SK-N-SH (cell line): ENCODE measurements around the gene OPN1SW. TPM values are rescaled to one million over a fixed set of nuclear protein-coding genes. Genes with fewer than 3 reads are reported as not detected.

Experiments used
- CTCF ChIA-PET: fragments of 300-600, 350-600 bp; formaldehyde crosslinking; extraction: SDS; loops from one replicate; lab custom pipeline; 2021; lab: Yijun Ruan, JAX
- POLR2A ChIA-PET: fragments of 350-600 bp; sonication (Branson Sonifier 250); formaldehyde crosslinking; extraction: SDS; loops from one replicate; lab custom pipeline; 2020; ENCODE audit warnings: antibody characterized with exemption, inconsistent platforms; lab: Yijun Ruan, JAX
- DNase-seq: peaks from one replicate; pipeline ENCODE4 v3.0.0; 2012
- H2AFZ ChIP-seq: fragments of 200-600 bp; sonication (generic); 2 replicates; pipeline ENCODE4 v1.8.1; 2016; ENCODE audit warnings: antibody characterized with exemption, mild to moderate bottlenecking, low read depth
- H3F3A ChIP-seq: fragments of 200-600 bp; sonication (generic); replicated peaks from 2 replicates; pipeline ENCODE3; 2016; ENCODE audit warnings: antibody characterized with exemption, mild to moderate bottlenecking; ENCODE audit not compliant: insufficient read depth
- H3K27ac ChIP-seq, 2 experiments: fragments of 200-500 bp in 1 of 2; fragments of 200-600 bp in 1 of 2; sonication (Bioruptor generic) in 1 of 2; sonication (generic), shearing (Covaris generic) in 1 of 2; 2 replicates each; pipeline versions ENCODE4 v1.5.1 to v1.6.1; 2014 to 2016; ENCODE audit warnings: low read depth in 2 of 2, inconsistent platforms in 1 of 2, low read length in 1 of 2, mild to moderate bottlenecking in 1 of 2, mixed read lengths in 1 of 2
- H3K27me3 ChIP-seq: fragments of 200-600 bp; sonication (generic), shearing (Covaris generic); 2 replicates; pipeline ENCODE4 v1.6.1; 2016; ENCODE audit warnings: mixed run types; ENCODE audit not compliant: insufficient read depth
- H3K36me3 ChIP-seq, 2 experiments: fragments of 200-500 bp in 1 of 2; fragments of 200-600 bp in 1 of 2; sonication (Bioruptor generic) in 1 of 2; sonication (generic) in 1 of 2; replicated peaks in 1 of 2; 2 replicates each; pipeline versions ENCODE3 to v1.5.1; 2014 to 2016; ENCODE audit warnings: low read length in 1 of 2, mild to moderate bottlenecking in 1 of 2; ENCODE audit not compliant: insufficient read depth in 2 of 2, control insufficient read depth in 1 of 2
- H3K4me1 ChIP-seq, 2 experiments: fragments of 200-500 bp in 1 of 2; fragments of 200-600 bp in 1 of 2; sonication (Bioruptor generic) in 1 of 2; sonication (generic), shearing (Covaris generic) in 1 of 2; 2 replicates each; pipeline versions ENCODE4 v1.5.1 to v1.6.1; 2014 to 2016; ENCODE audit warnings: low read depth in 1 of 2, low read length in 1 of 2, mixed run types in 1 of 2; ENCODE audit not compliant: insufficient read depth in 2 of 2, control insufficient read depth in 1 of 2
- H3K4me2 ChIP-seq: fragments of 200-600 bp; sonication (generic), shearing (Covaris generic); 2 replicates; pipeline ENCODE4 v1.6.1; 2017; ENCODE audit warnings: mixed run types
- H3K4me3 ChIP-seq, 2 experiments: fragments of 200-500 bp in 1 of 2; fragments of 200-600 bp in 1 of 2; sonication (Bioruptor generic) in 1 of 2; sonication (generic), shearing (Covaris generic) in 1 of 2; 2 replicates each; pipeline versions ENCODE4 v1.5.1 to v1.8.1; 2014 to 2016; ENCODE audit warnings: low read depth in 2 of 2, inconsistent platforms in 1 of 2, low read length in 1 of 2, mild to moderate bottlenecking in 1 of 2, mixed read lengths in 1 of 2, moderate library complexity in 1 of 2
- H3K79me2 ChIP-seq: fragments of 200-600 bp; sonication (generic); 2 replicates; pipeline ENCODE4 v1.8.1; 2017; ENCODE audit warnings: mild to moderate bottlenecking; ENCODE audit not compliant: insufficient read depth
- H3K9ac ChIP-seq: fragments of 200-600 bp; sonication (generic); 2 replicates; pipeline ENCODE4 v1.6.1; 2017; ENCODE audit warnings: mixed run types
- H3K9me2 ChIP-seq: fragments of 200-600 bp; sonication (generic); 2 replicates; pipeline ENCODE4 v1.6.1; 2017; ENCODE audit warnings: mixed run types
- H3K9me3 ChIP-seq: fragments of 200-600 bp; sonication (generic); 2 replicates; pipeline ENCODE4 v1.6.1; 2017; ENCODE audit warnings: mixed run types, mild to moderate bottlenecking, moderate library complexity
- H4K20me1 ChIP-seq: fragments of 200-600 bp; sonication (generic); 2 replicates; pipeline ENCODE4 v1.6.1; 2017; ENCODE audit warnings: mild to moderate bottlenecking, mixed run types; ENCODE audit not compliant: insufficient read depth
- ELF1 ChIP-seq: IDR thresholded peaks from 2 replicates; pipeline ENCODE4 v1.4.0; 2012
- EZH2phosphoT487 ChIP-seq: fragments of 200-600 bp; sonication (generic); IDR thresholded peaks from 2 replicates; pipeline ENCODE4 v1.6.1; 2017; ENCODE audit warnings: low read depth, mixed run types, mild to moderate bottlenecking, antibody characterized with exemption, moderate library complexity, borderline replicate concordance
- FOXM1 ChIP-seq: IDR thresholded peaks from 2 replicates; pipeline ENCODE4 v1.4.0; 2012; ENCODE audit warnings: low read depth, mild to moderate bottlenecking
- MAX ChIP-seq: IDR thresholded peaks from 2 replicates; pipeline ENCODE4 v1.4.0; 2012; ENCODE audit warnings: low read depth
- MXI1 ChIP-seq: IDR thresholded peaks from 2 replicates; pipeline ENCODE4 v1.6.1; 2012; ENCODE audit warnings: mild to moderate bottlenecking, low read depth, low read length, improper control_type of control experiment
- NRF1 ChIP-seq: IDR thresholded peaks from 2 replicates; pipeline ENCODE4 v1.6.1; 2012; ENCODE audit warnings: low read depth, mild to moderate bottlenecking, low read length
- PBX3 ChIP-seq: IDR thresholded peaks from 2 replicates; pipeline ENCODE4; 2012
- POLR2AphosphoS5 ChIP-seq: IDR thresholded peaks from 2 replicates; pipeline ENCODE4 v1.6.1; 2012; ENCODE audit warnings: low read depth, low read length
- RAD21 ChIP-seq: IDR thresholded peaks from 2 replicates; pipeline ENCODE4 v1.6.1; 2012; ENCODE audit warnings: mild to moderate bottlenecking, low read length
- REST ChIP-seq: IDR thresholded peaks from 2 replicates; pipeline ENCODE4 v1.6.1; 2012; ENCODE audit warnings: mild to moderate bottlenecking, low read depth, low read length, moderate library complexity
- RFX5 ChIP-seq: IDR thresholded peaks from 2 replicates; pipeline ENCODE4 v1.6.1; 2012; ENCODE audit warnings: mild to moderate bottlenecking, improper control_type of control experiment, low read length
- TCF12 ChIP-seq: IDR thresholded peaks from 2 replicates; pipeline ENCODE4 v1.4.0; 2012
- USF1 ChIP-seq: IDR thresholded peaks from 2 replicates; pipeline ENCODE4 v1.4.0; 2012; ENCODE audit warnings: low read depth, borderline replicate concordance
- YY1 ChIP-seq: IDR thresholded peaks from 2 replicates; pipeline ENCODE4 v1.4.0; 2012; ENCODE audit warnings: low read depth, mild to moderate bottlenecking
- whole genome bisulfite sequencing: methylation state at CpG from one replicate; pipeline ENCODE4 v1.1.6; 2017; ENCODE audit warnings: low lambda C conversion rate; 5-methylcytosine and 5-hydroxymethylcytosine counted together
- polyA plus RNA-seq, 3 experiments: library from polyadenylated mRNA; depleted of rRNA; stranded (reverse); fragments of >200 nt; gene quantifications; 2 replicates each; pipeline ENCODE4 v1.2.3, GENCODE V29; 2012

OPN1SW gene
- polyA plus RNA-seq, 1 of the 3 experiments (the other 2 are of a cell fraction) = 0.05 TPM

GRCh38 chr7:128734890-128735289, 40.7 kb downstream of the OPN1SW start:
- no peaks in the 10 kb centered on the region for H3K9me3 ChIP-seq
- no peak overlapping the region for H3K27ac ChIP-seq
- no peaks in the 10 kb centered on the region for H3K27me3 ChIP-seq
- DNase-seq = no peak
- no peaks in the 10 kb centered on the region for H3K9me2 ChIP-seq
- no peak overlapping the region for H2AFZ ChIP-seq
- CTCF ChIA-PET = interaction anchor here (1.3 to 1.5 kb wide), 2 partner anchors 10 to 149 kb away, joined by 3 to 6 read pairs; no protein-coding TSS in a partner anchor
- peaks cover 8 to 10% of the 10 kb centered on the region in 2 experiments; a peak in 3 of 4 replicates for H3K4me1 ChIP-seq
- WGBS = 94% methylated on average over 1 of the region's 1 CpG
- H3K4me2 ChIP-seq = no peak overlapping the region
- no peak overlapping the region for H3K9ac ChIP-seq
- peaks cover 2% of the 10 kb centered on the region for H4K20me1 ChIP-seq
- H3K4me3 ChIP-seq = no peak overlapping the region
- no peaks in the 10 kb centered on the region for H3K36me3 ChIP-seq
- POLR2A ChIA-PET = no interaction called here
- peaks cover 8% of the 10 kb centered on the region for H3K79me2 ChIP-seq
- H3F3A ChIP-seq = peaks cover 18% of the 10 kb centered on the region
- TF ChIP-seq RAD21 (no peak), MXI1 (no peak), USF1 (peak; percentile 59; the same call in 1 of the 2 replicates)

GRCh38 chr7:128733278-128733645, 42.3 kb downstream of the OPN1SW start:
- H3K36me3 ChIP-seq = no peaks in the 10 kb centered on the region
- H3K9me3 ChIP-seq = no peaks in the 10 kb centered on the region
- no peaks in the 10 kb centered on the region for H3K27me3 ChIP-seq
- no peak overlapping the region for H3K27ac ChIP-seq
- H2AFZ ChIP-seq = no peak overlapping the region
- ChIA-PET POLR2A (no interaction called here), CTCF (interaction anchor here (0.7 to 1.4 kb wide), 3 partner anchors 10 to 26 kb away, joined by 3 to 4 read pairs (median 3); no protein-coding TSS in a partner anchor)
- H3F3A ChIP-seq = peaks cover 8% of the 10 kb centered on the region
- H3K4me3 ChIP-seq = no peak overlapping the region
- no peaks in the 10 kb centered on the region for H4K20me1 ChIP-seq
- no peaks in the 10 kb centered on the region for H3K79me2 ChIP-seq
- TF ChIP-seq FOXM1 = no peak
- peaks cover 2 to 6% of the 10 kb centered on the region in 2 experiments; a peak in 3 of 4 replicates for H3K4me1 ChIP-seq
- no peak overlapping the region for H3K4me2 ChIP-seq
- DNase-seq = no peak
- H3K9ac ChIP-seq = no peak overlapping the region
- no peaks in the 10 kb centered on the region for H3K9me2 ChIP-seq
- WGBS = 67% methylated on average over 2 of the region's 2 CpGs

GRCh38 chr7:128732521-128733277, 42.9 kb downstream of the OPN1SW start:
- H3F3A ChIP-seq = peaks cover 2% of the 10 kb centered on the region
- TF ChIP-seq ELF1 = no peak
- TF ChIP-seq TCF12 = no peak
- no peak for TF ChIP-seq PBX3
- TF ChIP-seq EZH2phosphoT487 = no peak
- no peak for TF ChIP-seq USF1
- no peak for TF ChIP-seq RFX5
- no peak for TF ChIP-seq REST
- TF ChIP-seq YY1 = no peak
- TF ChIP-seq POLR2AphosphoS5 = no peak
- TF ChIP-seq MAX = no peak
- no peak for TF ChIP-seq NRF1
- no peak for TF ChIP-seq FOXM1
- H3K4me3 ChIP-seq = no peak overlapping the region
- H3K9ac ChIP-seq = no peak overlapping the region
- WGBS = 59% methylated on average over 2 of the region's 2 CpGs
- no peaks in the 10 kb centered on the region for H3K9me2 ChIP-seq
- no peak overlapping the region for H3K4me2 ChIP-seq
- H4K20me1 ChIP-seq = no peaks in the 10 kb centered on the region
- no peak overlapping the region for H3K27ac ChIP-seq
- no peaks in the 10 kb centered on the region for H3K27me3 ChIP-seq
- CTCF ChIA-PET = interaction anchor here (0.7 to 1.5 kb wide), 8 partner anchors 10 to 109 kb away, joined by 3 to 5 read pairs (median 4); no protein-coding TSS in a partner anchor
- peak; percentile 27 for DNase-seq
- peaks cover 0 to under 1% of the 10 kb centered on the region in 2 experiments; a peak in 2 of 4 replicates for H3K4me1 ChIP-seq
- POLR2A ChIA-PET = no interaction called here
- H3K36me3 ChIP-seq = no peaks in the 10 kb centered on the region
- H3K79me2 ChIP-seq = no peaks in the 10 kb centered on the region
- H2AFZ ChIP-seq = no peak overlapping the region
- H3K9me3 ChIP-seq = no peaks in the 10 kb centered on the region
